Hematopoietic multipotent progenitor cell treated with erythropoietin and hydrocortisone succinate and interleukin-3 and kit ligand, for 6 days (in vitro differentiated cells): ENCODE measurements around the gene RALGAPA2.

Source experiments
- DNase-seq: peaks from one replicate; pipeline ENCODE4 v3.0.0-alpha.2; 2015

RALGAPA2 gene

DNA sequence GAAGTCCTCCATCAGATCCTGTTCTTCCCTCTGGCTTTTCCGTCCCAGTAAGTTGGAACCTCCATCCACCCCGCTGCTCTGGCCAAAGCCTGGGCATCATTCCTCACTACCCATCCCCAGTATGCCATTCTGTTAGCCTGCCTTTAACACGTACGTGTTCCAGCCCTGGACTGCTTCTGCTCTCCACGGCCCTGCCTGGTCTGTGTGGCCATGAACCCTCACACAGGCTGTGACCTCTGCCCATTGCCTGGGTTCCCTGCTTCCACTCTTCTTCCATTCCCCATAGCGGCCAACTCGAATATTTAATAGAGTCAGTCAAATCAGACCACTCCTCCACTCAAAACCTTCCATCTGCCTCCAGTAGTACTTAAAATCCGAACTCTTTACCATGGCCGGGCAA lies 29.4 kb downstream of the RALGAPA2 start:
- DNase-seq: no peak

- peak; percentile 93 for DNase-seq
Observed at GRCh38 chr20:20680991-20681508, 31.4 kb downstream of the RALGAPA2 start.

- no peak for DNase-seq
Observed at GRCh38 chr20:20679316-20679715, 33.1 kb downstream of the RALGAPA2 start.

DNA sequence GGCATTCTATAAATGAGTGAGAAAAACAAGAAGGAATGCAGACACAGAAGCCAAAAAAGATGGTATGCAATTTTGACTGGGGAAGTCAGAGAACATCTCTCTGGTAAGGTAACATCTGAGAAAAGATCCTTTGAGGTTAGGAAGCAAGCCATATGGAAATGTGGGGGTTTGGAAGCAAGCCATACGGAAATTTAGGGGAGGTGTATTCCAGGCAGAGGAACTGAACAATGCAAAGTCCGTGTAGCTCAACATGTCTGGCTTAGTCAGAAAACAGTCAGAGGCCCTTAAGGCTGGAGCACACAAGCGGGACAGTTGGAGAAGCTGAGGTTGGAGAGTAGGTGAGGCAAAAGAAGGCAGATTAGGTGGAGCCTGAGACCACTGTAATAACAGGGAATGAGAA lies 35.3 kb downstream of the RALGAPA2 start:
- DNase-seq: no peak

- peak; percentile 78 for DNase-seq
Observed at GRCh38 chr20:20668639-20669038, 43.8 kb downstream of the RALGAPA2 start.

- no peak for DNase-seq
Observed at GRCh38 chr20:20666359-20666758, 46.1 kb downstream of the RALGAPA2 start.

DNA sequence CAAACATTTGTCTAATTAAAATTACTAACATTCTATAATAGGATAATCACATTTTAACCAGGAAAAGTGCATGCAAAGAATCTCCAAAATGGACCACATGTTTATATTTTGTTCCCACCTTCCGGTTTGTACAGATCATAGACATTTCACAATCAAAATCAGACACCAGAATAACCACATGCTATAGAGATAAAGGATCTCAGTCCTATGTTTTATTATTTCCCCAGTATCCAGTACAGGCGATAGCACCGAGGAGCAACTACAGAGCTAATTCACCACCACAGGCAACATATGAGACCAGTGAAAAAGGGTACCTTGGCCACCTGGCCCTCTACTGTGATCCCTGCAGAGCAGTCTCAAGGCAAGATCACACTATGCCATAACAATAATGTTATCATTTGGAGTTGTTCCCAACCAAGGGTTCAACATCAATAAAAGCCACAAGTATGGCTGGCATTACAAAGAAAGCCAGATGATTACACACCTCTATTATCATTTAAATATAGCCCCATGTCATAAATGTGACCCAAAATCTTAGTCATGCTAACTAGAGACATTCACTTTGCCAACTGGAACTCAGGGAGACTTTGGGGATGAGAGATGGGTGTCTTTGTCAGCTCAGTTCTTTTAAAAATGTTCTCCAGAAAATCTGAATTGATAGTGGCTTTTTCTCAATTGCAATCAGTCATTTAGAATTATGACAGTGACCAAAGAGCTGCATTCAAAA lies 46.7 kb downstream of the RALGAPA2 start:
- DNase-seq: peak; percentile 61

DNA sequence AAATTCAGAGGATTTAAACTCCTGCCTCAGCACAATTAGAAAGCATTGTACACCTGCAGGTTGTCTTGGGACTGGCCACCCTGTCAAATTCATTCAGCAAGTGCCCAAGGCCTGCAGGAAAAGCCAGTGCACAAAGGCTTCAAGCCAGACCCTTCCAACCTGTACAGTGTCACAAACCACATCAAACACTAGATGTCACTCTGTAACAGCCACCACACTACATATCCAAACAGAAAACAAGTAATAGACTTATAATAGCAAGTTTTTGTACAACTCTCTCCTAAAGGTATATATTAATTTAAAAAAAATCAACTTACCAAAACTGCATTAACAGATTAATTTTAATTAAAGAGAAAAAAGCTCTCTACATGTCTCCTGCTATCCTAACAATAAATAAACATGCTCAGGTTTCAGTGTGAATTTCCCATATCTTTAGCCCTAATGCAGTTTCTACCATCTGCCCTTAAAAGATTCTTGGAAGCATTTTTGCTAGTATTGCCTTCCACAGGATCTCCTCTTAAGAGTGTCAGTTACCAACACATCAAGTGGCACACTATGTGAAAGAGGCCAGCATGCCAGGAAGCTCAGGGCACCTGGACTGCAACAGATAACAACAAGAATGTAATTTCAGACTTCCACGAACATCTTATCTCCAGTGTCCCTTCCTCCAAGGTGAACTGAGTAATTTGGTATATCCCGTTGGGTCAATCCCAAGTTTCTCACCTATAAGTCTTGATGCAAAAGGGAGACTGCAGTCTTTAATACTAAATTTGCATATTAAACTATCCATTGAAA lies 47.5 kb downstream of the RALGAPA2 start:
- DNase-seq: peak; percentile 82

GRCh38 chr20:20663841-20664240 lies 48.6 kb downstream of the RALGAPA2 start:
- DNase-seq: no peak

DNA sequence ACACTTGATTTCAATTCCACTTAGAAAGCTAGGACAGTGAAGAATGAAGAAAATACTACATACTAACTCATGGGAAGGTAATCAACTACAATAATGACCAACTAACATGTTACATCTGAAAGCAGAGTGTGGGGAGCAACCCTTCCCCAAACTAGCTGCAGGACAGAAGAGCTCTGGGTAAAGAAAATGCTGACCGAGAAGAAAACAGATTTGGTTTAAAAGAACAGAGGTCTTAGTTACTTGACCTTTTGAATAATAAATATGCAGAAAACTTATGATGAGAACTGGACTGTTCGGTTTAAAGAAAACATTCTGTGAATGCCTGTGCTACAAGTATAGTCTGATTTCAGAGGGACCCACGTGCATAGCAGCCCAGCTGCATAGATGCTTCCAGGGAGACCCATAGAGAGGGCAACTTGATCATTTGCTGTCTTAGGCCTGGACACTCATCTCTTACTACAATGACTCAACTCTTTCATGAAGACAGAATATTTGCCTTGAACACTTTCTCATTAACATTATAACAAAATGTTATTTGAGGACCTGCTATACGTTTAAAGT lies 53.5 kb downstream of the RALGAPA2 start:
- DNase-seq: no peak

- no peak for DNase-seq
Observed at GRCh38 chr20:20658123-20658522, 54.3 kb downstream of the RALGAPA2 start.

GRCh38 chr20:20657092-20657491 lies 55.4 kb downstream of the RALGAPA2 start:
- no peak for DNase-seq

DNA sequence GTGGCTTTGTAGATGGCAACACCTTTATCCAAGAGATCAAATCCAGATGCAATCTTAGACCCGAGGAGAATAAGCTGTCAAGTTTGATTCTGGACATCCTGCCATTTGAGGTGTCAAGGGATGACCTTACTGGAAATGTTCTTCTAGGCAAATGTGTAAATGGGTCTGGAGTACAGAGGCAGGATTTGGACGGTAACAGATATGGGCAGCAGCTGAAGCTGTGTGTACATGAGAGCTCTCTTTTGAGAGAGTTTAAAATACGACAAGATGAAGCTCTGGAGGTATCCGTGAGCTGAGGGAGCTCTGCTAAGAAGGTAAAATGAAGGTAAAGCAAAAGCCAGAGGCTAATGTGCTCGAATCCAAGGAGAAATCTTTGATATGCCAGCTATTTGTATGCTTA lies 56.6 kb downstream of the RALGAPA2 start:
- no peak for DNase-seq

- DNase-seq: no peak
Observed at GRCh38 chr20:20649945-20650344, 62.5 kb downstream of the RALGAPA2 start.

- no peak for DNase-seq
Observed at GRCh38 chr20:20643927-20644326, 68.5 kb downstream of the RALGAPA2 start.

DNA sequence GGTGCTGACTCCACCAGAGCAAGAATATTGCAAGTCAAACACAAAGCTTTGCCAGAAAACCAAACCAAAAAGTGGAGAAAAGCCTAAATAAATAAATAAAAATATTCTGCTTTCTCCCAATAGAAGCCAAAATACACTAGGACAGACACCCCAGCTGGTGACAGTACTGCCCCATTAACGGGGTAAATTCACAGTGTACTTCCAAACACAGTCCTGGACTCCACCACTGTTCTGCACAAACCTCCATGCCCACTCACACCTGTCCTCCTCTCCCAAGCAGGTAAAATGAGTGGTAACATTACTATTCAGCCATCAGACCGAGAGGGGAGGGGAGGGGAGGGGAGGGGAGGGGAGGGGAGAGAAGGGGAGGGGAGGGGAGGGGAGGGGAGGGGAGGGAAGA lies 70.7 kb downstream of the RALGAPA2 start:
- no peak for DNase-seq

DNA sequence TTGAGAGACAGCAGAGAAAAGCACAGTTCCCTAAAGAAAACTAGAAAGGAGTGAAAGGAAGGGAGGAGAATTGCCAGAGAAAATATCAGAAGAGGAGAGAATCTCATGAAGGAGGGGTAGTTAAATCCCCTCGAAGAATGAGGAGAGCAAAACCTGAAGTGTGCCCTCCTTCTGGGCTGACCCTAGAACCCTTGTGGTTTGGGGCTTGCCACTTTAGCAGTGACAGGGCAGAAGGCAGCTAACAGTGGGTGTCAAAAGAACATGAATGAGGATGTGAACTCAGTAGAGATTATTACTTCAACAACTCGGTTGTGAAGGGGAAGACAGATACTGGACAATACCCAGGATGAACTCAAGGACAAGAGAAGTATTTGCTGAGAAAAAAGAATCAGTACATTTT lies 73.6 kb downstream of the RALGAPA2 start:
- DNase-seq: peak; percentile 67

GRCh38 chr20:20637998-20638725 lies 74.3 kb downstream of the RALGAPA2 start:
- peak; percentile 81 for DNase-seq

DNA sequence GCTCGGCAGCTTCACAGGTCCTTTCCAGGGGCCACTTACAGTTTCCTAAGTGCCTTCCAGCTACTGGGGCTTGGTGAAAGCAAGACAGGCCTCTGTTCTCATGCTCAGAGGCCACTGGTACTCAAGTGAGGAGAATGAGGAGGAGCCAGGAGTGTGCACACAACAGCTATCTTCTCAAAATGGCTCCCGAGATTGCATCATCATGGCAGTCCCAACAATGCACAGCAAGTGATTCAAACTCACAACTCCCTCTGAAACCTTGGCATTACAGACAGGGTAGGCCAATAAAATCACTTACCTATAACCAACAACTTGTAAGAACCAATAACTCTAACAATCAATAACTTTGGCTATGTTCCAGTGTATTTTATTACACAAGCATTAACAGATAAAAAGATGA lies 77.4 kb downstream of the RALGAPA2 start:
- DNase-seq: no peak

- DNase-seq: no peak
Observed at GRCh38 chr20:20632644-20633043, 79.8 kb downstream of the RALGAPA2 start.

GRCh38 chr20:20630551-20630950 lies 81.9 kb downstream of the RALGAPA2 start:
- no peak for DNase-seq

DNA sequence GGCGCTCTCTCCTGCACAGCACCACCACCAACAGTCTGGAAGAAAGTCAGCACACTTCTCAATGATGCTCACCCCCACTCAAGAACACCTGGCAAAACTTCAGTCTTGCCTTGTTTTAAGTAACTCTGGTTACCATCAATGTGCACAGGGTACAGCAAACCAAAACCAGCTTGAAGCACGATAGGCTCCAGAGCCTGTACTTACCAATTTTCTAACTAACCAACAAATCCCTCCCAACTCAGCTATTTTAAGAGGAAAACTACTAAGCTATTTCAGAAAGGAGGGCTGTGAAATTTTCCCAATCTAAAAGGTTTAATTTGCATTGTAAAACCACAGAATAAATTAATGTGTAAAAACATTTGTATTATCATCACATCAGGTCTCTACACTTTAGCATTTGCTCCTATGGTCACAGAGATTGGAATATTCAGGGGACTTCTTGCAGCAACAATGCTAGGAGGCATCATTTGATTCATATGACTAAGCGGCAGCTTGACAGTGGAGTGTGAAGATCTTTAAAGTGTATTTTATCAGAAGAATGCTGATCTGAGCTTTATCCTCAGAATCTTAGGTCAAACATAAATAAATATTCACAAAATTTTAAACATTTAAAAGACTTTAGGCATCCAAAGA lies 82.8 kb downstream of the RALGAPA2 start:
- DNase-seq: no peak

DNA sequence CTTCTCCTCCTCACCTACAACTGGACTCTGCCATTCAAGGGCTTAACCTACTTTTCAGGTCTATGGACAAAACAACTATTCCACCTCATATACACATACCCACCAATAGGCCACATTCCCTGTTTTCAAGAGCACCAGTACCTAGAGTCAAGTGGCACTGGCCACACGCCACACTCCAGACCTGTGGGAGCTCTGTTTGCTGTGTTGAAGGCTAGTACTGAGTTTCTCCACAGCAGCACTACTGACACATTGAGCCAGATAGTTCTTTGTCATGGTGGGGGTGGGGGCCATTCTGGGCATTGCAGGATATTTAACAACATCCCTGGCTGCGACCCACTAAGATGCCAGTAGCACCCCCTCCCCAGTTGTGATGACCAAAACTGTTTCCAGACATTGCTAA lies 84.1 kb downstream of the RALGAPA2 start:
- no peak for DNase-seq
